ENCODE results near the gene RASSF5.
A peak's percentile ranks its signal among the peaks of the same experiment; 100 is the strongest.

Gene RASSF5

GRCh38 chr1:206575165-206575893 lies 68.0 kb downstream of the RASSF5 start:
- TF ChIP-seq SIN3A (IDR thresholded peaks at IDR 0.05; ENCODE audit: borderline replicate concordance, insufficient read depth, low read length) (0 out of 2 replicates have a peak, but pooled peaks have one; percentile 27), POLR2AphosphoS5 (IDR thresholded peaks at IDR 0.05; ENCODE audit: low read depth, low read length) (no peak)

- TF ChIP-seq SIN3A (IDR thresholded peaks at IDR 0.05; ENCODE audit: borderline replicate concordance, insufficient read depth, low read length) = no peak
- TF ChIP-seq POLR2AphosphoS5 (IDR thresholded peaks at IDR 0.05; ENCODE audit: low read depth, low read length) = no peak
- no peak for TF ChIP-seq TAF1 (IDR thresholded peaks at IDR 0.05; ENCODE audit: borderline replicate concordance, insufficient read depth, low read length)
- no peak for TF ChIP-seq REST (IDR thresholded peaks at IDR 0.05; ENCODE audit: insufficient read depth in 1 of 2, low read depth in 2 of 2, low read length in 2 of 2)
- no peak for TF ChIP-seq FOXP2 (optimal IDR thresholded peaks at IDR 0.05; ENCODE audit: borderline replicate concordance, extremely low read depth, extremely low read length, insufficient read depth)
Measured at GRCh38 chr1:206575894-206576737, 68.8 kb downstream of the RASSF5 start.

- TF ChIP-seq SIN3A (IDR thresholded peaks at IDR 0.05; ENCODE audit: borderline replicate concordance, insufficient read depth, low read length) (no peak), POLR2AphosphoS5 (IDR thresholded peaks at IDR 0.05; ENCODE audit: low read depth, low read length) (no peak), TAF1 (IDR thresholded peaks at IDR 0.05; ENCODE audit: borderline replicate concordance, insufficient read depth, low read length) (no peak)
Measured at GRCh38 chr1:206577626-206578025, 70.3 kb downstream of the RASSF5 start.

- TF ChIP-seq POLR2AphosphoS5 (IDR thresholded peaks at IDR 0.05; ENCODE audit: low read depth, low read length) (no peak), FOXP2 (optimal IDR thresholded peaks at IDR 0.05; ENCODE audit: borderline replicate concordance, extremely low read depth, extremely low read length, insufficient read depth) (no peak), REST (IDR thresholded peaks at IDR 0.05; ENCODE audit: insufficient read depth in 1 of 2, low read depth in 2 of 2, low read length in 2 of 2) (no peak), SIN3A (IDR thresholded peaks at IDR 0.05; ENCODE audit: borderline replicate concordance, insufficient read depth, low read length) (no peak)
Measured at GRCh38 chr1:206578068-206578977, 71.0 kb downstream of the RASSF5 start.

- TF ChIP-seq REST (IDR thresholded peaks at IDR 0.05; ENCODE audit: insufficient read depth in 1 of 2, low read depth in 2 of 2, low read length in 2 of 2) = no peak
- no peak for TF ChIP-seq TAF1 (IDR thresholded peaks at IDR 0.05; ENCODE audit: borderline replicate concordance, insufficient read depth, low read length)
- TF ChIP-seq FOXP2 (optimal IDR thresholded peaks at IDR 0.05; ENCODE audit: borderline replicate concordance, extremely low read depth, extremely low read length, insufficient read depth) = no peak
Measured at GRCh38 chr1:206578978-206579374, 71.6 kb downstream of the RASSF5 start.

Measured in PFSK-1 (cell line).